Neural progenitor cell (in vitro differentiated cells): ENCODE results near the gene CA14.
"Not testable (repeated sequence)": the region's sequence is repeated elsewhere in the genome, so short reads cannot be mapped to it uniquely, and the experiment has no call there.

Source experiments
- CTCF ChIP-seq: fragments of 200-600 bp; sonication (generic); IDR thresholded peaks from 2 replicates; pipeline ENCODE4 v1.5.1; 2017; ENCODE audit warnings: antibody characterized with exemption, mild to moderate bottlenecking
- EZH2 ChIP-seq: fragments of 200-600 bp; sonication (generic); IDR thresholded peaks from 2 replicates; pipeline ENCODE4 v1.6.1; 2017; ENCODE audit warnings: antibody characterized with exemption, mild to moderate bottlenecking, moderate library complexity
- EZH2phosphoT487 ChIP-seq: fragments of 200-600 bp; sonication (generic); IDR thresholded peaks from 2 replicates; pipeline ENCODE4 v1.6.1; 2017; ENCODE audit warnings: antibody characterized with exemption

- TF ChIP-seq CTCF, EZH2, EZH2phosphoT487: not testable (repeated sequence)
Measured at GRCh38 chr1:150237176-150237575, 20.4 kb upstream of the CA14 start.
